B cell (primary cell): ENCODE measurements around the gene PMF1.

Source experiments
- EZH2 ChIP-seq: IDR thresholded peaks from 2 replicates; pipeline ENCODE4 v1.6.1; 2012; ENCODE audit warnings: borderline replicate concordance, low read depth, mild to moderate bottlenecking, moderate library complexity, low read length; ENCODE audit not compliant: insufficient read depth, poor library complexity, severe bottlenecking
- TF ChIP-seq, protein P1 (sequence below): fragments of 200-600 bp; IDR thresholded peaks from one replicate; pipeline ENCODE4 v1.8.0; 2022; ENCODE audit warnings: antibody characterized with exemption, mild to moderate bottlenecking

DNA sequence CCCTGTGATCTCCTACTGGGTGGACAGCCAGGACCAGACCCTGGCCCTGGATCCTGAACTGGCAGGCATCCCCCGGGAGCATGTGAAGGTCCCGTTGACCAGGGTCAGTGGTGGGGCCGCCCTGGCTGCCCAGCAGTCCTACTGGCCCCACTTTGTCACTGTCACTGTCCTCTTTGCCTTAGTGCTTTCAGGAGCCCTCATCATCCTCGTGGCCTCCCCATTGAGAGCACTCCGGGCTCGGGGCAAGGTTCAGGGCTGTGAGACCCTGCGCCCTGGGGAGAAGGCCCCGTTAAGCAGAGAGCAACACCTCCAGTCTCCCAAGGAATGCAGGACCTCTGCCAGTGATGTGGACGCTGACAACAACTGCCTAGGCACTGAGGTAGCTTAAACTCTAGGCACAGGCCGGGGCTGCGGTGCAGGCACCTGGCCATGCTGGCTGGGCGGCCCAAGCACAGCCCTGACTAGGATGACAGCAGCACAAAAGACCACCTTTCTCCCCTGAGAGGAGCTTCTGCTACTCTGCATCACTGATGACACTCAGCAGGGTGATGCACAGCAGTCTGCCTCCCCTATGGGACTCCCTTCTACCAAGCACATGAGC, 36.1 kb upstream of the PMF1 start:
- TF ChIP-seq, protein P1, sequence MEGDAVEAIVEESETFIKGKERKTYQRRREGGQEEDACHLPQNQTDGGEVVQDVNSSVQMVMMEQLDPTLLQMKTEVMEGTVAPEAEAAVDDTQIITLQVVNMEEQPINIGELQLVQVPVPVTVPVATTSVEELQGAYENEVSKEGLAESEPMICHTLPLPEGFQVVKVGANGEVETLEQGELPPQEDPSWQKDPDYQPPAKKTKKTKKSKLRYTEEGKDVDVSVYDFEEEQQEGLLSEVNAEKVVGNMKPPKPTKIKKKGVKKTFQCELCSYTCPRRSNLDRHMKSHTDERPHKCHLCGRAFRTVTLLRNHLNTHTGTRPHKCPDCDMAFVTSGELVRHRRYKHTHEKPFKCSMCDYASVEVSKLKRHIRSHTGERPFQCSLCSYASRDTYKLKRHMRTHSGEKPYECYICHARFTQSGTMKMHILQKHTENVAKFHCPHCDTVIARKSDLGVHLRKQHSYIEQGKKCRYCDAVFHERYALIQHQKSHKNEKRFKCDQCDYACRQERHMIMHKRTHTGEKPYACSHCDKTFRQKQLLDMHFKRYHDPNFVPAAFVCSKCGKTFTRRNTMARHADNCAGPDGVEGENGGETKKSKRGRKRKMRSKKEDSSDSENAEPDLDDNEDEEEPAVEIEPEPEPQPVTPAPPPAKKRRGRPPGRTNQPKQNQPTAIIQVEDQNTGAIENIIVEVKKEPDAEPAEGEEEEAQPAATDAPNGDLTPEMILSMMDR, result no peak
- TF ChIP-seq EZH2, result no peak
